IPS DF 6.9 (cell line): ENCODE results near the gene SCRN1.
A peak's percentile ranks its signal among the peaks of the same experiment; 100 is the strongest.
"Not testable (repeated sequence)": the region's sequence is repeated elsewhere in the genome, so short reads cannot be mapped to it uniquely, and the experiment has no call there.

Experiments used
- DNase-seq: peaks from one replicate; pipeline ENCODE4 v3.0.0-alpha.2; 2013; ENCODE audit warnings: low read depth, low spot score
- H3K27ac ChIP-seq: one replicate; pipeline ENCODE4 v1.5.1; 2013; ENCODE audit warnings: low read length, control low read depth
- H3K27me3 ChIP-seq: 2 replicates; pipeline ENCODE4 v1.6.1; 2013; ENCODE audit warnings: mild to moderate bottlenecking, low read length; ENCODE audit not compliant: control insufficient read depth, insufficient read depth
- H3K36me3 ChIP-seq: 2 replicates; pipeline ENCODE4 v1.6.1; 2013; ENCODE audit warnings: low read length; ENCODE audit not compliant: control insufficient read depth, insufficient read depth
- H3K4me1 ChIP-seq: 2 replicates; pipeline ENCODE4 v1.6.1; 2013; ENCODE audit warnings: low read length; ENCODE audit not compliant: control insufficient read depth, insufficient read depth
- H3K4me3 ChIP-seq: 2 replicates; pipeline ENCODE4 v1.5.1; 2013; ENCODE audit warnings: mild to moderate bottlenecking, low read length
- H3K9me3 ChIP-seq: 2 replicates; pipeline ENCODE4 v1.6.1; 2013; ENCODE audit warnings: low read length, inconsistent platforms; ENCODE audit not compliant: control insufficient read depth, insufficient read depth
- WGBS: extraction: QIAGEN DNeasy Blood & Tissue Kit; methylation state at CpG from one replicate; pipeline ENCODE4 v1.1.7; 2013; ENCODE audit warnings: mixed read lengths, missing lambda C conversion rate; ENCODE audit not compliant: insufficient read length, insufficient coverage; 5-methylcytosine and 5-hydroxymethylcytosine counted together

SCRN1 gene

DNA sequence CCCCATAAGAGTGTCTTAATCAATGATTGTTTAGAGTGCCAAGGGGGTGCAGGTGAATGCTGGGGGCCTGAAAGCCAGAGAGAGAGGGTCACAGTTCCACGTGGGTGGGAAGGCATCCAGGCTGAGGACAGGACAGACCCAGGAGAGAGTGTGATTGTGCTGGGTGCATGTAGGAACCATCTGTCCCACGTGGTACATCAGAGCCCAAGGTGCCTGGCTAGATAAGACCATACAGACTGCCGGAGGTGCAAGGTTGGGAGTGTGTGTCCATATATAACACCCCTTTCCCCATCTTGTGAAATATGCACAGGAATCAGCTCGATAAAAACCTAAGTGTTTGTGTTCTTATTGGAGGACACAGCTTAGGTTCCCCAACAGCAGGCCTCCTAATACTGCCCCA lies 97.8 kb downstream of the SCRN1 start:
- H3K27ac ChIP-seq, result no peak overlapping the region
- no peak overlapping the region for H3K4me3 ChIP-seq
- no CpG with 5 or more reads among the region's 4 CpGs for WGBS
- DNase-seq, result no peak
- H3K9me3 ChIP-seq, result no peaks in the 10 kb centered on the region
- H3K36me3 ChIP-seq, result peaks cover 4% of the 10 kb centered on the region; the same call in 1 of the 2 replicates
- no peaks in the 10 kb centered on the region for H3K4me1 ChIP-seq
- H3K27me3 ChIP-seq, result no peaks in the 10 kb centered on the region

DNA sequence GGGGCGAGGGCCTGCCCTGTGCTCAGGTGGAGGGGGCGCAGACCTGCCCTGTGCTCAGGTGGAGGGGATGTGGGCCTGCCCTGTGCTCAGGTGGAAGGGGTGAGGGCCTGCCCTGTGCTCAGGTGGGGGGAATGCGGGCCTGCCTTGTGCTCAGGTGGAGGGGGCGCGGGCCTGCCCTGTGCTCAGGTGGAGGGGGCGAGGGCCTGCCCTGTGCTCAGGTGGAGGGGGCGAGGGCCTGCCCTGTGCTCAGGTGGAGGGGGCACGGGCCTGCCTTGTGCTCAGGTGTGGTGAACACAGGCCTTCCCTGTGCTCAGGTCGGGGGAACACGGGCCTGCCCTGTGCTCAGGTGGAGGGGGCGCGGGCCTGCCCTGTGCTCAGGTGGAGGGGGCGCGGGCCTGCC lies 98.8 kb downstream of the SCRN1 start:
- WGBS, result no CpG with 5 or more reads among the region's 14 CpGs
- not testable (repeated sequence) for DNase-seq, H3K4me1 ChIP-seq, H3K9me3 ChIP-seq, H3K4me3 ChIP-seq, H3K36me3 ChIP-seq, H3K27me3 ChIP-seq, H3K27ac ChIP-seq

DNA sequence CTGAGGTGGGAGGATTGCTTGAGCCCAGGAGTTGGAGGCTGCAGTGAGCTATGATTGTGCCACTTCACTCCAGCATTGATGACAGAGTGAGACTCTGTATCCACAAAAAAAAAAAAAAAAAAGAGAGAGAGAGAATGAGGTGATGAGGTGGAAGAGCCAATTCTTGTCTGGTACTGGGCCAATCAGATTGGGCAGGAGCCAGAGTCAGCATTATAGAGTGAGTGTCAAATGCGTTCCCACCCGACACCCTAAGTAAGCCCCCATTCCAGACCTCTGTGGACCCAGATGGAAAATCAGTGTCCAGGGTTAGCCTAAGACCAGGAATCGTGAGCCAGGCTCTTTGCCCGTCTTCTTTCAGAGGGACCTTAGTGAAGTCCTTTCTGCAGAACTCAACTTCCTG lies 99.3 kb downstream of the SCRN1 start:
- peaks cover 4% of the 10 kb centered on the region; the same call in 1 of the 2 replicates for H3K36me3 ChIP-seq
- no CpG with 5 or more reads among the region's 4 CpGs for WGBS
- H3K9me3 ChIP-seq, result no peaks in the 10 kb centered on the region
- no peaks in the 10 kb centered on the region for H3K4me1 ChIP-seq
- DNase-seq, result no peak
- no peak overlapping the region for H3K27ac ChIP-seq
- no peaks in the 10 kb centered on the region for H3K27me3 ChIP-seq
- no peak overlapping the region for H3K4me3 ChIP-seq

DNA sequence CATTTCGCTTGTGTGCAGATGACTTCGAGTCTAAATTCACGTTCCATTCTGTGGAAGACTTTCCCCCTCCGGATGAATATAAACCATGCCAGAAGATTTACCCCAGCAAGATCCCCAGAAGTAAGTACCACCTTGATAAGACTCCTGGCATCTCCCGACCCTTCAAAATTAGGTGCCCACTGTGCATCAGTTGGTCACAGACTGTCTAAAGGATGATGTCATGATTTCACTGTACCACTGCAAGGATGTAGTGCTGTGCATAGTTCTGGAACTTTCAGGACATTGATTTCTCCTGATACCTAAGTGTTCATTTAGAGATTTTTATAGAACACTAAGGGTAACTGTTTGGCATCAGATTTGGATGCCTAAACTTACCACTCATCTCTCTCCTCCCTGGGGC lies 100.3 kb downstream of the SCRN1 start:
- no peak for DNase-seq
- WGBS, result no CpG with 5 or more reads among the region's 5 CpGs
- no peaks in the 10 kb centered on the region for H3K9me3 ChIP-seq

DNA sequence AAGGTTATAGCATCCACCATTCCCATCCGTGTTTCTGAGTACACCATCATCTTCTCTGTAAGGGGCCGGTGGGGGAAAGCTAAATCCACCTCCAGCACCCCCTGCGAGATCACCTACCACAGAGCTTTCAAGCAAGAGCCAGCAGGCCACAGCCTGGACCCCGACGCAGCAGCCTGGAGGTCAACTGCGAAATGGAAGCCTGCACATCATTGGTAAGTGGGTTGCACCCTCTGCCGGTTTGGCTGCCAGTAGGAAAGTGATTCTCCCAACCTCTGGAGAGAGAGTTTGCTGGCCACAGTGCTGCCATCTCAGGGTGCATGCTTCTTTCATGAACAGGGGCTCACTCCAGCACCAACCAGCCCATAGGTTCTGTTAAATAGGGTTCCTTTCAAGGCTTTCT lies 101.6 kb downstream of the SCRN1 start:
- H3K9me3 ChIP-seq, result no peaks in the 10 kb centered on the region
- H3K4me1 ChIP-seq, result peaks cover 3% of the 10 kb centered on the region
- H3K27me3 ChIP-seq, result no peaks in the 10 kb centered on the region
- no peak overlapping the region for H3K4me3 ChIP-seq
- no peak for DNase-seq
- no CpG with 5 or more reads among the region's 7 CpGs for WGBS
- H3K36me3 ChIP-seq, result peaks cover 4% of the 10 kb centered on the region; the same call in 1 of the 2 replicates
- H3K27ac ChIP-seq, result no peak overlapping the region

More for the DNA sequence above, 100.3 kb downstream of the SCRN1 start:
- H3K36me3 ChIP-seq, result peaks cover 4% of the 10 kb centered on the region; the same call in 1 of the 2 replicates
- H3K27me3 ChIP-seq, result no peaks in the 10 kb centered on the region
- H3K4me1 ChIP-seq, result no peaks in the 10 kb centered on the region
- no peak overlapping the region for H3K4me3 ChIP-seq
- no peak overlapping the region for H3K27ac ChIP-seq

DNA sequence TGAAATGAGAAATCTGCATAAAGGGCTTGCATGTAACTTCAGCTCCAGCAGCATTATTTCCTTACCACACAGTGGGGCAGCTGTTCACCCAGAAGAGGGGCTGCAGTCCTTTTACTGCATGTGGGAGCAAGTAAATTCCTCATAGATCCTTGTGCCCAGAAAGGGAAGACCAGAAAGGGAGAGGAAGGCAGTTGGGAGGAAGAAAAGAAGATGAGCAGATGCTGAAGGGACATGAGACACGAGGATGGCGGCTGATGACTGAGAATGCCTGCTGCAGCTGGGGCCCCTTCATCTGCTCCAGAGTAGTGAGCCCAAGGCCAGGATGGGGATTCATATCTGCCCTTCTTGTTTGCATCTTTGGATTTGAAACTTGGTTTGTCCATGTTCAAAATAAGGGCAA lies 102.8 kb downstream of the SCRN1 start:
- H3K9me3 ChIP-seq, result no peaks in the 10 kb centered on the region
- no CpG with 5 or more reads among the region's 2 CpGs for WGBS
- DNase-seq, result no peak
- H3K4me1 ChIP-seq, result peaks cover 7% of the 10 kb centered on the region
- peaks cover 4% of the 10 kb centered on the region; the same call in 1 of the 2 replicates for H3K36me3 ChIP-seq
- no peak overlapping the region for H3K4me3 ChIP-seq
- H3K27me3 ChIP-seq, result no peaks in the 10 kb centered on the region
- no peak overlapping the region for H3K27ac ChIP-seq

DNA sequence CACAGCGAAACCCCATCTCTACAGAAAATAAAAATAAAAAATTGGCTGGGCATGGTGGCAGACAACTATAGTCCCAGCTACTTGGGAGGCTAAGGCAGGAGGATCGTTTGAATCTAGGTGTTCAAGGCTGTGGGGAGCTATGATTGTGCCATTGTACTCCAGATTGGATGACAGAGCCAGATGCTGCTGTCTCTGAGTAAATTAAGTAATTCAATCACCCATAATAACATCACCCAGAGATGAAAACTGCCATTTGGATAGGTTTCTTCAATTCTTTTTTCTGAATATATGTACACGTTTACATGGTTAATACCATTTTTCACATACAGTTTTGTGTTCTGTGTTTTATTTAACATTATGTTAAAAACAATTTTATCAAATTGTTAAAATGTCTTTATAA lies 104.0 kb downstream of the SCRN1 start:
- no peaks in the 10 kb centered on the region for H3K27me3 ChIP-seq
- peaks cover 4% of the 10 kb centered on the region; the same call in 1 of the 2 replicates for H3K36me3 ChIP-seq
- peaks cover 7% of the 10 kb centered on the region for H3K4me1 ChIP-seq
- H3K27ac ChIP-seq, result no peak overlapping the region
- H3K9me3 ChIP-seq, result no peaks in the 10 kb centered on the region
- no CpG with 5 or more reads among the region's 3 CpGs for WGBS
- no peak overlapping the region for H3K4me3 ChIP-seq
- DNase-seq, result no peak

DNA sequence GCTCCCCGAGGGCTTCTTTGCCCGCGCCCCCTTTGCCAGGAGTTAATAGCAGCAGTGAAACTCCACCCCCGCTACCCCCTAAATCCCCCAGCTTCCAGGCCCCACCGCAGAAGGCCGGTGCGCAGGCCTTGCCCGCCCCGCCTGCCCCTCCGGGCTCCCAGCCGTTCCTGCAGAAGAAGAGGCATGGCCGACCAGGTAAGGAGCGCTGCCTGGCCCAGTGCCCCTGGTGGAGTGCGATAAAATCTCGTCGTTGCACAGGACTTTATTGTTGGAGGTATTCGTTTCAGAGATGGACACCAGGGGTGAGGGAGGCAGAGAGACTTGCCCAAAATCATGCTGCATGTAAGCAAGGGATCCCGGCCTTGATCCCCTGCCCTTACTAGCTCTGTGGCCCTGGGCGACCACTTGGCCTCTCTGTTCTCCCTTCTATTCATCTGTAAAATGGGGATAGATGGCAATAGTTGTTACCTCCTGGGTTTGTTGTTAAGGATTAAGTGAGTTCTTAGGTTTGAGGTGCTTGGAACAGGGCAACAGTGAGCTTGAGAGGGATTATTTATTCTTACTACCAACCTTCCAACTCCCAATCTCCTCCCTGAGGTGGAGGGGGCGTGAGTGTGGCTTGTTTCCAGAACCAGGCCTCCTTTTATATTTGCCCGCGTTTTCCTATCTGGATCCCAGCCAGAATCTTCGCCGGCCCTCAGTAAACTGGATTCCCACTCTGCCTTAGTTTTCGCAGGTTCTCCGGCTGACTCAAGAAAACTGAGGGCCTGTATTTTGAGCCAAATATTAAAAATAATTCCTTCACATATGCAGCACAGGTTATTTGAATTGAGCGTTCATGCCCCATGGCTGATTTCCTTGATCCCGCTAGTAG lies 105.0 kb downstream of the SCRN1 start:
- Histone ChIP-seq H3K9me3 (no peaks in the 10 kb centered on the region), H3K4me1 (peaks cover 7% of the 10 kb centered on the region), H3K4me3 (peak overlapping the region; percentile 58), H3K27ac (no peak overlapping the region), H3K36me3 (0 out of 2 replicates have a peak, but pooled peaks cover 2% of the 10 kb centered on the region), H3K27me3 (no peaks in the 10 kb centered on the region)
- DNase-seq, result no peak
- no CpG with 5 or more reads among the region's 28 CpGs for WGBS

DNA sequence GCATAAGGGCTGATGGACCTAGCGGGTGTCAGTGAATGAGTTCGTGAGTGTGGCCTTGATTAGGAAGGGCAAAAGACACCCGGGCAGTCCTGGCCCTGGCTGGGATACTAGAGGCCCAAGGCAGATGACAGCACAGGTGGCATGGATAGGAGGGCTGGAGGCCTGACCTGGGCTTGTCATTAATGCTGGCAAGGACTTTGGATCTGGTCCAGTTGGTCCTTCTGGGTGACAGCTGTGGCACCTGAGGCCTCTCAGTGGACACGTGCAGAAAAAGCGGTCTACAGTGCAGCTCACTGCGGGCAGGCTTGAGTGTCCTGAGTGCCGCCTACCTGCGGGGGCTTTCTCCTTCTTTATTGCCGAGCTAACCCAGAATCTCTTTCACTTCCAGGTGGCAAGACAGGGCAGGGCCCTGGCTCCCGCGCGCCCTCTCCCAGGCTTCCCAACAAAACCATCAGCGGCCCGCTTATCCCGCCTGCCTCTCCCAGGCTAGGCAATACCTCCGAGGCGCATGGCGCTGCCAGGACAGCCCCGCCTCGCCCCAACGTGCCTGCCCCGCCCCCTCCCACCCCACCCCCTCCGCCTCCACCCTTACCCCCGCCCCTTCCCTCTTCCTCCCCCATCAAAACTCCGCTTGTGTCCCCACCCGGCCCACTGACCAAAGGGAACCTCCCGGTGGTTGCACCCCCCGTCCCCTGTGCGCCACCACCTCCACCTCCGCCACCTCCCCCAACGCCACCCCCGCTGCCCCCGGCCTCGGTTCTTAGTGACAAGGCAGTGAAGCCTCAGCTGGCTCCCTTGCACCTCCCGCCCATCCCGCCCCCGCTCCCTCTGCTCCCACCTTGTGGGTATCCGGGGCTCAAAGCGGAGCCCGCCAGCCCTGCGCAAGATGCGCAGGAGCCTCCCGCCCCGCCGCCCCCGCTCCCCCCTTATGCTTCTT lies 105.9 kb downstream of the SCRN1 start:
- no CpG with 5 or more reads among the region's 46 CpGs for WGBS
- no peak overlapping the region for H3K27ac ChIP-seq
- DNase-seq, result no peak
- H3K9me3 ChIP-seq, result no peaks in the 10 kb centered on the region
- H3K4me3 ChIP-seq, result peak overlapping the region; percentile 58; the same call in 1 of the 2 replicates
- H3K4me1 ChIP-seq, result peaks cover 7% of the 10 kb centered on the region
- no peaks in the 10 kb centered on the region for H3K27me3 ChIP-seq
- H3K36me3 ChIP-seq, result 0 out of 2 replicates have a peak, but pooled peaks cover 2% of the 10 kb centered on the region

DNA sequence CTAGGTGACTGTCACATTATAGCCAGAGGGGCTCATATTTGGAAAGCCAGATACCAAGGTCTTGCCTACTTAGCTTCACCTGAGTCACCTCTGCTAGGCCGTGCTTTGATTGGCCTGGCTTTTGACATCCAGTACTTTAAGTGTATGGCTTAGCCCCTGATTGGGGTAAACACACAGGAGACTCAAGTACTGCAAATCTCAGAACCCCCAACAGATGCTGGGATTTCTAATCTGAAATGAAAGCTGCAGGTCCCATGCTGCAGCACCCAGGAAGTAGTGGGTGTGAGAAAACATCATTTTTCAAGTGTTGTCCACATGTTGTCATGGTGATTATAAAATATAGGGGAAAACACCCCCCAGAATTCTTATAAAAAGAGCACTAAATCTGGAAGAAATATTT lies 107.1 kb downstream of the SCRN1 start:
- DNase-seq, result no peak
- no CpG with 5 or more reads among the region's 1 CpG for WGBS
- Histone ChIP-seq H3K9me3 (no peaks in the 10 kb centered on the region), H3K27ac (no peak overlapping the region), H3K4me1 (peaks cover 7% of the 10 kb centered on the region), H3K4me3 (no peak overlapping the region), H3K36me3 (no peaks in the 10 kb centered on the region), H3K27me3 (no peaks in the 10 kb centered on the region)
